ENCODE results near the gene COL23A1. TPM values are rescaled to one million over a fixed set of nuclear protein-coding genes. Genes with fewer than 3 reads are reported as not detected.
A peak's percentile ranks its signal among the peaks of the same experiment; 100 is the strongest.

COL23A1 gene
- total RNA-seq, 1 donor from 2014 or later = 10.7 TPM

GRCh38 chr5:178297751-178298150, 292.4 kb downstream of the COL23A1 start:
- peak; percentile 55 for DNase-seq (ENCODE audit: low spot score)
- intact Hi-C loops (cut with DNase I) = no loop called here
- ATAC-seq = no peak

GRCh38 chr5:178296066-178296465, 294.1 kb downstream of the COL23A1 start:
- intact Hi-C loops (cut with DNase I) = no loop called here
- peak; percentile 46 for DNase-seq (ENCODE audit: low spot score)
- no peak for ATAC-seq

- intact Hi-C loops (cut with DNase I) = no loop called here
- DNase-seq (ENCODE audit: low spot score) (no peak), ATAC-seq (no peak)
These were observed 294.6 kb downstream of the COL23A1 start for GRCh38 chr5:178295589-178295988.

DNA sequence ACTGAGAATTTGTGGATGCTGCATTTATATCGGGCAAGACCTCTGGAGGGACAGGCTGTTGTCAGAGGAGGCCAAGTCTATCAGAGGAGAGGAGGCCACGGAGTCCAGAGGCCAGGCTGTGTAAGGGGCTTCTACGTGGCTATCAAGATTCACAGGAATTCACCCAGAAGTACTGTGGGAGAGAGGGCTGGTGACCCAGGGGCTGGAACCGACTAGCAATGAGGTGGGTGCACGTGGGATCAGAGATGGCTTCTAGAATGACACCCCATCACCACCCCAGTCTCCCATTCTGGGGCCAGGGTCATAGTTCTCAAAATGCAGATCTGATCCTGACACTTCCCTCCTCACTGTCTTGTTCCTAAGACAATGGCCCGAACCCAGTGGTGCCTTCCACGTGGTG, 296.4 kb downstream of the COL23A1 start:
- intact Hi-C loops (cut with DNase I) = no loop called here
- ATAC-seq (no peak), DNase-seq (ENCODE audit: low spot score) (no peak)

DNA sequence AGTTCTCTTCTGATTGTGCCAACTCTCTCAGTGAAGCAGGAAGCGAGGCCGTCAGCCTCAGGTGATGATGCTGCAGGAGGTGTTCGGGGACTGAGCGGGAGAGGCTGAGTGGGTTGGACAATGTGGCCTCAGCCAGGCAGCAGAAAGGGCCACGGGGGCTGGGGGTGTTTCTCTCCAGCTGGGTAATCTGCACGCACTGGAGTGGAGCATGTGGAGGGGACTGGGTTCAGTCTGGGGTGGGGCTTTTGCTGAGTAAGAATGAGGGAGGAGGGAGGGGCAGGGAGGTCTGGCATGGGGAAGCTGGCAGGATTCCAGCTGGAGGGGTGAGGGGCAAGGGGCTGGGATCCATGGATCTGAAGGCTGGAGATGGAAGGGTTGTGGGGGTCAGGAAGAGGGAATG, 296.8 kb downstream of the COL23A1 start:
- intact Hi-C loops (cut with DNase I) = no loop called here
- DNase-seq (ENCODE audit: low spot score) (peak; percentile 56), ATAC-seq (no peak)

- no peak for DNase-seq (ENCODE audit: low spot score)
- ATAC-seq = no peak
These were observed 297.4 kb downstream of the COL23A1 start for GRCh38 chr5:178292826-178293205.

GRCh38 chr5:178291969-178292825, 298.0 kb downstream of the COL23A1 start:
- peak; percentile 27 for DNase-seq (ENCODE audit: low spot score)
- intact Hi-C loops (cut with DNase I) = no loop called here
- ATAC-seq = no peak

More at GRCh38 chr5:178292826-178293205, 297.4 kb downstream of the COL23A1 start:
- intact Hi-C loops (cut with DNase I) = no loop called here

DNA sequence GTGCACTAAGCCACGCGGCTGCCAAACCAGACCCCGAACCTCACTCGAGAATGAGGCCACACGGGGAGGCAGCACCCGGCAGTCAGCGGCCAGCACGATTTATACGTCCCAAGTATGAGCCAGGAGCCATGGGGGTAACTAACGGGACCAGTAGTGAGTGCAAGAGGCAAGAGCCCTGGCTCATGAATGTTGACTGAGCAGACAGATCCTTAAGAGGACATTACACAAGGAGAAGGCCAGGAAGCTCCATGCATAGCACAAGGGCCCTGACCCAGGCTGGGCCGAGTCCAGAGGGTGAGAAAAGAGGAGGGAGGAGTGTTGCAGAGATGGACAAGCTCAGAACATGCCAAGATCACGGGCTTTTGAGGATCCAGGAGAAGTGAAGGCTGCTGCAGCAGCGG, 299.0 kb downstream of the COL23A1 start:
- DNase-seq (ENCODE audit: low spot score) (no peak), ATAC-seq (no peak)
- intact Hi-C loops (cut with DNase I) = no loop called here

GRCh38 chr5:178290376-178290775, 299.8 kb downstream of the COL23A1 start:
- intact Hi-C loops (cut with DNase I) = no loop called here
- DNase-seq (ENCODE audit: low spot score) = no peak

DNA sequence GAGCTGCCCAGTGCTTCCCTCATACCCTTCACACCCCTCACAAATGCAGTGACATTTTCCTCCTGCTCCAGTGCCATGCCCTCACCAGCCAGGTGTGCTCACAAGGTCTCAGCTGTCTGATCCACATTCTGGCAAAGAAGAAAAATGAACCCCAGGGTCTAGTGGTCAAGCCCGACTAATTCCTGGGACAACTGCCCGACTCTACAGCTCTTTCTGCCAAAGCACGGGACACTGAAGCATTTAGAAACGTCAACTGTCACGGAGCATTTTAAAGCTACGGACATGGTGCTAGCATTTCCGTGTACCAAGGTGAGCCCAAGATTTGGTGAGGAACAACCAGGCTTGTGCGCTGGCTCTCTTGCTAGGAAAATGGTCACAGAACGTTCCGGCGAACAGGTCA, 300.8 kb downstream of the COL23A1 start:
- DNase-seq (ENCODE audit: low spot score) (no peak), ATAC-seq (no peak)
- intact Hi-C loops (cut with DNase I) = no loop called here

More at GRCh38 chr5:178290376-178290775, 299.8 kb downstream of the COL23A1 start:
- ATAC-seq = no peak

GRCh38 chr5:178288401-178289368, 301.5 kb downstream of the COL23A1 start:
- intact Hi-C loops (cut with DNase I) = no loop called here
- DNase-seq (ENCODE audit: low spot score) (no peak), ATAC-seq (peak; percentile 26)

DNA sequence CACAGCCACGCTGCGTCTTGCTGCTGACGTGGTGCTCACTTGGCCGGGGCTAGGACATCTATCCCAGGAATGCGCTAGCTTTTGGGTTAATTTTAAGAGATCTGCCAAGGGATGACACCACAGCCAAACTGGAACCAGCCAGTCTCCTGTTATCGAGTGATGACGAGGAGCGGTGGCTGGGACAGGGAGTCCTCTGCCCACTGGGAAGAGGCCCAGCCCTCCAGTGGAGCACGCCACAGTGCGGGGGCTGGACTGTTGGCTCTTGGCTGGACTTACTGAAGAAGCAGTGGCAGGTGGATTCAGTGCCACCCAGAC, 302.4 kb downstream of the COL23A1 start:
- DNase-seq (ENCODE audit: low spot score) (no peak), ATAC-seq (no peak)
- intact Hi-C loops (cut with DNase I) = no loop called here

DNA sequence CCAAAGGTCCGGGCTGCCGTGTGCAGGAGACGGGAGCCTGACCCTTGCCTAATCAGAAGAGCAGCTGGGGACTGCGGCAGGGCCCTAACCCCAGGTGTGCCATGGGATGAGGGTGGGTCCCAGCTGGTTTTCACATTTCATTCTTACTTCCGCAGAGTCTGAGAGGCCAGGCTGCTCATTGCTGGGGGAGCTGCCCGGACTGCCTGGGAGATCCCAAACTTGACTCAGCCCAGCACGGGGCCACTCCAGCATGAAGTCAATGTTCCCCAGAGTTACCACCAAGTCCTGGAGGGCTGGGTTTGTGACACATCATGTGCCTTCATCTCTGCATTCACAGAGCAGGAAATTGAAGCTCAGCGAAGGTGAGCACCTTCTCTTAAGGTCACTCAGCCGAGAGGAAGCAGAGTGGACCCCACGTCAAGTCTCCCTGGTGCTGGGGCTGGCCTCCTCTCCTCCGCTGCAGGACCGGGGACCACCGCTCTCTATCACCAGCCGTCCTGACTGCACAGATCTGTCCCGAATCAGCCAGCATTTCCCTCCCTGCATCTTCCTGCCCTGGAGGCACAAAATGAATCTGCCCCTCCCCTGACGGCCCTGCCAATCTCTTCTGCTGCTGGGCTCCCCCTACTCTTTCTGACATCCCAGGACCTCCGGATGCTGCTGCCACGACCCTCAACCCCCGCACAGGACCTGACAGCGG, 303.0 kb downstream of the COL23A1 start:
- ATAC-seq = no peak
- intact Hi-C loops (cut with DNase I) = no loop called here
- no peak for DNase-seq (ENCODE audit: low spot score)

- ATAC-seq = no peak
- no peak for DNase-seq (ENCODE audit: low spot score)
- intact Hi-C loops (cut with DNase I) = no loop called here
These were observed 303.7 kb downstream of the COL23A1 start for GRCh38 chr5:178286226-178287090.

GRCh38 chr5:178285399-178286225, 304.6 kb downstream of the COL23A1 start:
- intact Hi-C loops (cut with DNase I) = no loop called here
- DNase-seq (ENCODE audit: low spot score) (no peak), ATAC-seq (no peak)

DNA sequence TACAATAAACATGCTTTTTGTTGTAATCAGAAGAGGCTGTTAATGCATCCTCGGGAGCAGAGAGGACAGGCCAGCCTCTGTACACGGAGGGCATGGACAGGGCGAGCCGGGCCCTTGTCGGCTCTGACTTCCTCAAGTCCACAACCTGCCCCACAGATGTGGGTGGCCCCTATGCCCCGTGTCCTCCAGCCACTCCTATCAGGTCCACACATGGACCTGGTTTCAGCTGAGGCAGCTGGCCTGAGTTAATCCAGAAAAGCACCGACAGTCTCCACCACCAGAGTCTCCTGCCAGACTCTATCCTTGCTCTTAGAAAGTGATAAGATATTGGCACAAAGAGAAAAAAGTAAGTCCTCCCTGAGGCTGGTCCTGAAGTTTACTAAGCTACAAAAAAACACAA, 305.2 kb downstream of the COL23A1 start:
- DNase-seq (ENCODE audit: low spot score) (no peak), ATAC-seq (no peak)
- intact Hi-C loops (cut with DNase I) = no loop called here

- intact Hi-C loops (cut with DNase I) = no loop called here
- no peak for DNase-seq (ENCODE audit: low spot score)
- no peak for ATAC-seq
These were observed 306.0 kb downstream of the COL23A1 start for GRCh38 chr5:178284093-178284675.

Measured in sciatic nerve (tissue), 2 donors.